ENCODE measurements around the gene UBR4.

- TF ChIP-seq CTCF (IDR thresholded peaks at IDR 0.05; ENCODE audit: low read length) (no peak), EZH2 (optimal IDR thresholded peaks at IDR 0.05; ENCODE audit: low read depth, low read length) (no peak)
Measured at GRCh38 chr1:19063122-19063521, 146.9 kb downstream of the UBR4 start.
